Right lobe of liver (tissue), 4 donors: ENCODE results near the gene PRICKLE3.

Experiments
- POLR2A ChIP-seq: fragments of 450-650 bp; IDR thresholded peaks from one replicate; pipeline ENCODE4 v1.6.1; 2017; ENCODE audit warnings: antibody characterized with exemption, mild to moderate bottlenecking
- TF ChIP-seq, protein P1 (sequence below), 4 donors: fragments of 200-600 bp in 3 of 4; fragments of 450-650 bp in 1 of 4; IDR thresholded peaks; one replicate each; pipeline versions ENCODE4 v1.5.1 to v1.8.0; 2016 to 2022; ENCODE audit warnings: antibody characterized with exemption in 4 of 4, mild to moderate bottlenecking in 2 of 4
- donor health status: DM: no; HTN: no; CAD: no.
- donor health status: DM: no; HTN: no; CAD: no.
- donor health status: DM: no; HTN: yes; CAD: no.

DNA sequence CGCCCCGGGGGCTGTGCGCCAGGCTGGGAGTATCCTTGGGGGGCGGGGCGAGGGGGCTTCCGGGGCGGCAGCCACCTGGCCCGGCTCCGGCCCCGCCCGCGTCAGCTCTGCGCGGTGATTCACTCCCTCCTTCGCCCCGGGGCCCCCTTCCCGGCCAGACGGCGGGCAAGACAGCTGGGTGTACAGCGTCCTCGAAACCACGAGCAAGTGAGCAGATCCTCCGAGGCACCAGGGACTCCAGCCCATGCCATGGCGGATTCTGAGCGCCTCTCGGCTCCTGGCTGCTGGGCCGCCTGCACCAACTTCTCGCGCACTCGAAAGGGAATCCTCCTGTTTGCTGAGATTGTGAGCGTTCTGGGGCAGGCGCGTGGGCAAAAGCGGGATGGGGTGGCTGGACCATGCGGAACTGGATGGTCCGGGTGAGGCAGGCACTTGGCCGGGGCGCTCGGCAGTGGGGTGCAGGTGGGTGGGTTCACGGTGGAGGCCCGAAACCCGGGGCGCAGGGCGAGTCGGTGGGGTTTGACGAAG is 14.4 kb downstream of the PRICKLE3 start, which contains the start of gene PLP2:
- TF ChIP-seq, protein P1, sequence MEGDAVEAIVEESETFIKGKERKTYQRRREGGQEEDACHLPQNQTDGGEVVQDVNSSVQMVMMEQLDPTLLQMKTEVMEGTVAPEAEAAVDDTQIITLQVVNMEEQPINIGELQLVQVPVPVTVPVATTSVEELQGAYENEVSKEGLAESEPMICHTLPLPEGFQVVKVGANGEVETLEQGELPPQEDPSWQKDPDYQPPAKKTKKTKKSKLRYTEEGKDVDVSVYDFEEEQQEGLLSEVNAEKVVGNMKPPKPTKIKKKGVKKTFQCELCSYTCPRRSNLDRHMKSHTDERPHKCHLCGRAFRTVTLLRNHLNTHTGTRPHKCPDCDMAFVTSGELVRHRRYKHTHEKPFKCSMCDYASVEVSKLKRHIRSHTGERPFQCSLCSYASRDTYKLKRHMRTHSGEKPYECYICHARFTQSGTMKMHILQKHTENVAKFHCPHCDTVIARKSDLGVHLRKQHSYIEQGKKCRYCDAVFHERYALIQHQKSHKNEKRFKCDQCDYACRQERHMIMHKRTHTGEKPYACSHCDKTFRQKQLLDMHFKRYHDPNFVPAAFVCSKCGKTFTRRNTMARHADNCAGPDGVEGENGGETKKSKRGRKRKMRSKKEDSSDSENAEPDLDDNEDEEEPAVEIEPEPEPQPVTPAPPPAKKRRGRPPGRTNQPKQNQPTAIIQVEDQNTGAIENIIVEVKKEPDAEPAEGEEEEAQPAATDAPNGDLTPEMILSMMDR (IDR thresholded peaks at IDR 0.05), result no peak
- peak; percentile 16 for TF ChIP-seq POLR2A
